PFSK-1 (cell line): ENCODE results near the gene PEX13.

ENCODE experiments used
- POLR2AphosphoS5 ChIP-seq: IDR thresholded peaks from 2 replicates; pipeline ENCODE4 v1.6.1; 2012; ENCODE audit warnings: low read depth, mild to moderate bottlenecking, control low read depth, low read length, moderate library complexity
- SIN3A ChIP-seq: IDR thresholded peaks from 2 replicates; pipeline ENCODE4 v1.6.1; 2012; ENCODE audit warnings: mild to moderate bottlenecking, low read length, moderate library complexity, borderline replicate concordance; ENCODE audit not compliant: insufficient read depth
- TAF1 ChIP-seq: IDR thresholded peaks from 2 replicates; pipeline ENCODE4 v1.6.1; 2012; ENCODE audit warnings: low read length, control low read depth, borderline replicate concordance; ENCODE audit not compliant: insufficient read depth
- TF ChIP-seq, protein P1 (sequence below), 2 experiments: IDR thresholded peaks; 2 replicates each; pipeline versions ENCODE4 v1.6.1 to v1.8.0; 2011 to 2012; ENCODE audit warnings: low read depth in 2 of 2, low read length in 2 of 2, control low read depth in 1 of 2, inconsistent platforms in 1 of 2, mild to moderate bottlenecking in 1 of 2, moderate library complexity in 1 of 2; ENCODE audit not compliant: insufficient read depth in 1 of 2

DNA sequence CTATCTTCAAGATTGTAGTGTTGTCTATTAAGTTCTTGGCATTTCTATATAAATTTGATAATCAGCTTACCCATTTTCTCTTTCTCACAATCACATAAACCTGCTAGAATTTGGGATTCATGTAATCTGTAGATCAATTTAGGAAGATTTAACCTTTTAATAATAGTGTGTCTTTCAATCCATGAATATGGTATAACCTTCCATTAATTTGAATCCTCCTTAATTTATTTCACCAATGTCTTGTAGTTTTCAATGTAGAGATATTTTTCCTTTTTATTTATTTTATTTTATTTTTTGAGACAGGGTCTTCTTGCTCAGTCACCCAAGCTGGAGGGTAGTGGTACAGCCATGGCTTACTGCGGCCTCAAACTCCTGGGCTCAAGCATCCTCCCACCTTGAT is 68.4 kb downstream of the PEX13 start:
- TF ChIP-seq TAF1 (no peak), POLR2AphosphoS5 (no peak), SIN3A (no peak)
- TF ChIP-seq, protein P1, sequence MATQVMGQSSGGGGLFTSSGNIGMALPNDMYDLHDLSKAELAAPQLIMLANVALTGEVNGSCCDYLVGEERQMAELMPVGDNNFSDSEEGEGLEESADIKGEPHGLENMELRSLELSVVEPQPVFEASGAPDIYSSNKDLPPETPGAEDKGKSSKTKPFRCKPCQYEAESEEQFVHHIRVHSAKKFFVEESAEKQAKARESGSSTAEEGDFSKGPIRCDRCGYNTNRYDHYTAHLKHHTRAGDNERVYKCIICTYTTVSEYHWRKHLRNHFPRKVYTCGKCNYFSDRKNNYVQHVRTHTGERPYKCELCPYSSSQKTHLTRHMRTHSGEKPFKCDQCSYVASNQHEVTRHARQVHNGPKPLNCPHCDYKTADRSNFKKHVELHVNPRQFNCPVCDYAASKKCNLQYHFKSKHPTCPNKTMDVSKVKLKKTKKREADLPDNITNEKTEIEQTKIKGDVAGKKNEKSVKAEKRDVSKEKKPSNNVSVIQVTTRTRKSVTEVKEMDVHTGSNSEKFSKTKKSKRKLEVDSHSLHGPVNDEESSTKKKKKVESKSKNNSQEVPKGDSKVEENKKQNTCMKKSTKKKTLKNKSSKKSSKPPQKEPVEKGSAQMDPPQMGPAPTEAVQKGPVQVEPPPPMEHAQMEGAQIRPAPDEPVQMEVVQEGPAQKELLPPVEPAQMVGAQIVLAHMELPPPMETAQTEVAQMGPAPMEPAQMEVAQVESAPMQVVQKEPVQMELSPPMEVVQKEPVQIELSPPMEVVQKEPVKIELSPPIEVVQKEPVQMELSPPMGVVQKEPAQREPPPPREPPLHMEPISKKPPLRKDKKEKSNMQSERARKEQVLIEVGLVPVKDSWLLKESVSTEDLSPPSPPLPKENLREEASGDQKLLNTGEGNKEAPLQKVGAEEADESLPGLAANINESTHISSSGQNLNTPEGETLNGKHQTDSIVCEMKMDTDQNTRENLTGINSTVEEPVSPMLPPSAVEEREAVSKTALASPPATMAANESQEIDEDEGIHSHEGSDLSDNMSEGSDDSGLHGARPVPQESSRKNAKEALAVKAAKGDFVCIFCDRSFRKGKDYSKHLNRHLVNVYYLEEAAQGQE (IDR thresholded peaks at IDR 0.05; ENCODE audit: insufficient read depth in 1 of 2, low read depth in 2 of 2, low read length in 2 of 2): no peak
